ENCODE results near the gene FBXO33. TPM values are rescaled to one million over a fixed set of nuclear protein-coding genes. Genes with fewer than 3 reads are reported as not detected.

Gene FBXO33
- total RNA-seq, 1 experiment from 2014 or later: 8.8 TPM

DNA sequence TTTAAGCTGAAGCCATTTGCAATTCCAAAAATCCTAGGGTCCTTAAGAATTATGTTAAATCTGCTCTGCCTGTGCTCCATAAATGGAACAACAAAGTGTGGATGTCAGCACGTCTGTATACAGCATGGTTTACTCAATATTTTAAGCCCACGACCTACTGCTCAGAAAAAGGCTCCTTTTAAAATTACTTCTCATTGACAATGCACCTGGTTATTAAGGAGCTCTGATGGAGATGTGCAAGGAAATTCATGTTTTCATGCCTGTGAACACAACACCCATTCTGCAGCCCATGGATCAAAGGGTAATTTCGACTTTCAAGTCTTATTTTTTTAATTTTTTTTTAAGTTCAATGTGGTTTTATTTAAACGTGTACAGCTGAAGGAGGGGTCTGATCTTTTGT, 48.1 kb downstream of the FBXO33 start:
- no peak overlapping the region for H2BK5ac ChIP-seq (ENCODE audit: insufficient read length, low read length)
- H3K27ac Mint-ChIP-seq: no peak overlapping the region
- no peak overlapping the region for H3K4me3 Mint-ChIP-seq
- no peak overlapping the region for H2BK120ac ChIP-seq (ENCODE audit: low read depth, low read length, poor library complexity, severe bottlenecking)
- no peak overlapping the region for H3K23ac ChIP-seq (ENCODE audit: insufficient read length, low read depth, low read length)
- H3K9me3 ChIP-seq (ENCODE audit: control insufficient read depth, low read depth, low read length): no peaks in the 10 kb centered on the region
- H3K27me3 ChIP-seq (ENCODE audit: insufficient read depth, low read length): no peaks in the 10 kb centered on the region
- H3K27me3 Mint-ChIP-seq (ENCODE audit: low read depth): no peaks in the 10 kb centered on the region
- no peaks in the 10 kb centered on the region; a peak in 1 of 7 replicates for H3K36me3 Mint-ChIP-seq (ENCODE audit: insufficient read depth in 1 of 3, low read depth in 3 of 3)
- no peak overlapping the region for H3K9ac ChIP-seq (ENCODE audit: extremely low read depth, insufficient read length, low read length)
- H2AFZ ChIP-seq (ENCODE audit: low read length): no peak overlapping the region
- no peaks in the 10 kb centered on the region for H3K4me1 ChIP-seq (ENCODE audit: insufficient read depth, low read length)
- no peak overlapping the region for H3K4ac ChIP-seq (ENCODE audit: low read depth, low read length)
- H4K8ac ChIP-seq (replicated peaks; ENCODE audit: insufficient read length, low read depth, low read length): no peak overlapping the region
- no peak overlapping the region for H2BK20ac ChIP-seq (ENCODE audit: low read depth, low read length, poor library complexity, severe bottlenecking)
- H3K79me1 ChIP-seq (ENCODE audit: insufficient read depth, low read depth, low read length, poor library complexity, severe bottlenecking): no peaks in the 10 kb centered on the region
- no peak overlapping the region for H4K91ac ChIP-seq (ENCODE audit: insufficient read length, low read depth, low read length)
- H4K20me1 ChIP-seq (ENCODE audit: control insufficient read depth, insufficient read depth, insufficient read length): no peaks in the 10 kb centered on the region
- H3K27ac ChIP-seq (ENCODE audit: insufficient read length, low read depth, low read length): no peak overlapping the region
- TF ChIP-seq, protein P1, sequence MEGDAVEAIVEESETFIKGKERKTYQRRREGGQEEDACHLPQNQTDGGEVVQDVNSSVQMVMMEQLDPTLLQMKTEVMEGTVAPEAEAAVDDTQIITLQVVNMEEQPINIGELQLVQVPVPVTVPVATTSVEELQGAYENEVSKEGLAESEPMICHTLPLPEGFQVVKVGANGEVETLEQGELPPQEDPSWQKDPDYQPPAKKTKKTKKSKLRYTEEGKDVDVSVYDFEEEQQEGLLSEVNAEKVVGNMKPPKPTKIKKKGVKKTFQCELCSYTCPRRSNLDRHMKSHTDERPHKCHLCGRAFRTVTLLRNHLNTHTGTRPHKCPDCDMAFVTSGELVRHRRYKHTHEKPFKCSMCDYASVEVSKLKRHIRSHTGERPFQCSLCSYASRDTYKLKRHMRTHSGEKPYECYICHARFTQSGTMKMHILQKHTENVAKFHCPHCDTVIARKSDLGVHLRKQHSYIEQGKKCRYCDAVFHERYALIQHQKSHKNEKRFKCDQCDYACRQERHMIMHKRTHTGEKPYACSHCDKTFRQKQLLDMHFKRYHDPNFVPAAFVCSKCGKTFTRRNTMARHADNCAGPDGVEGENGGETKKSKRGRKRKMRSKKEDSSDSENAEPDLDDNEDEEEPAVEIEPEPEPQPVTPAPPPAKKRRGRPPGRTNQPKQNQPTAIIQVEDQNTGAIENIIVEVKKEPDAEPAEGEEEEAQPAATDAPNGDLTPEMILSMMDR (conservative IDR thresholded peaks at IDR 0.05): no peak
- peaks cover 0 to 2% of the 10 kb centered on the region in 2 experiments; a peak in 2 of 4 replicates for H3K4me1 Mint-ChIP-seq
- no peak overlapping the region for H3T11ph ChIP-seq (ENCODE audit: low read length)
- no peak overlapping the region for H3K14ac ChIP-seq (ENCODE audit: insufficient read depth, low read length)
- no peak overlapping the region for H2BK12ac ChIP-seq (ENCODE audit: insufficient read length, low read depth, low read length)
- H4K5ac ChIP-seq (ENCODE audit: insufficient read length, low read depth, low read length): no peak overlapping the region
- no peak for DNase-seq
- no peak overlapping the region for H3K4me2 ChIP-seq (ENCODE audit: insufficient read depth, insufficient read length, low read length)
- H3K23me2 ChIP-seq (ENCODE audit: insufficient read length, low read depth, low read length, poor library complexity, severe bottlenecking): no peaks in the 10 kb centered on the region
- no peak overlapping the region for H2AK5ac ChIP-seq (ENCODE audit: insufficient read length, low read length)
- H3K9me3 Mint-ChIP-seq: no peaks in the 10 kb centered on the region
- H3K79me2 ChIP-seq (ENCODE audit: insufficient read depth, low read length): no peaks in the 10 kb centered on the region
- H2BK15ac ChIP-seq (ENCODE audit: low read depth, low read length): no peak overlapping the region
- WGBS (ENCODE audit: extremely low coverage, insufficient read length, low lambda C conversion rate): no CpG with 5 or more reads among the region's 4 CpGs
- no peak overlapping the region for H3K18ac ChIP-seq (ENCODE audit: insufficient read length, low read depth, low read length)
- no peak overlapping the region for H3K56ac ChIP-seq (ENCODE audit: insufficient read length, low read depth, low read length)

Measured in H9 (cell line).